Spleen (tissue), 11 donors: ENCODE measurements around the gene GJA9. TPM values are rescaled to one million over a fixed set of nuclear protein-coding genes. Genes with fewer than 3 reads are reported as not detected.

Source experiments
- DNase-seq: peaks from one replicate; pipeline ENCODE4 v3.0.0-alpha.2; 2020
- H3K27ac ChIP-seq, 8 donors: fragments of 200-600 bp; sonication (generic) in 7 of 8; 1 replicate in 4 of 8; 2 replicates in 4 of 8; pipeline versions ENCODE4 v1.5.0 to v1.8.0; 2016 to 2021; ENCODE audit warnings: inconsistent platforms in 4 of 8, mild to moderate bottlenecking in 4 of 8, moderate library complexity in 1 of 8
- H3K27me3 ChIP-seq, 7 donors: fragments of 200-600 bp; sonication (generic) in 6 of 7; replicated peaks in 1 of 7; 1 replicate in 4 of 7; 2 replicates in 3 of 7; pipeline versions ENCODE4 v1.5.0 to v1.8.0; 2016 to 2021; ENCODE audit warnings: inconsistent platforms in 3 of 7, mild to moderate bottlenecking in 1 of 7
- H3K36me3 ChIP-seq, 6 donors: fragments of 200-600 bp; sonication (generic) in 5 of 6; 1 replicate in 4 of 6; 2 replicates in 2 of 6; pipeline versions ENCODE4 v1.5.0 to v1.8.0; 2016 to 2021; ENCODE audit warnings: inconsistent platforms in 2 of 6
- H3K4me1 ChIP-seq, 6 donors: fragments of 200-600 bp; sonication (generic) in 5 of 6; 1 replicate in 3 of 6; 2 replicates in 3 of 6; pipeline versions ENCODE4 v1.5.0 to v1.8.0; 2016 to 2021; ENCODE audit warnings: inconsistent platforms in 3 of 6
- H3K4me3 ChIP-seq, 8 donors: fragments of 200-600 bp; sonication (generic) in 7 of 8; 1 replicate in 4 of 8; 2 replicates in 4 of 8; pipeline versions ENCODE4 v1.5.0 to v1.8.0; 2016 to 2021; ENCODE audit warnings: inconsistent platforms in 4 of 8, mild to moderate bottlenecking in 4 of 8, moderate library complexity in 2 of 8
- H3K9me3 ChIP-seq, 8 donors: fragments of 200-600 bp; sonication (generic) in 7 of 8; 1 replicate in 4 of 8; 2 replicates in 4 of 8; pipeline versions ENCODE4 v1.5.0 to v1.8.0; 2016 to 2021; ENCODE audit warnings: inconsistent platforms in 4 of 8
- CTCF ChIP-seq, 11 experiments: fragments of 200-600 bp in 7 of 11; fragments of 450-650 bp in 4 of 11; sonication (generic) in 4 of 11; IDR thresholded peaks in 8 of 11; conservative IDR thresholded peaks in 3 of 11; 1 replicate in 7 of 11; 2 replicates in 4 of 11; pipeline versions ENCODE4 v1.4.0 to v1.8.0; 2016 to 2021; ENCODE audit warnings: antibody characterized with exemption in 11 of 11, inconsistent platforms in 4 of 11, mild to moderate bottlenecking in 1 of 11
- POLR2A ChIP-seq, 3 donors: fragments of 450-650 bp; IDR thresholded peaks; one replicate each; pipeline ENCODE4 v1.5.1; 2017; ENCODE audit warnings: antibody characterized with exemption in 3 of 3, mild to moderate bottlenecking in 1 of 3
- POLR2AphosphoS5 ChIP-seq, 3 donors: sonication (generic); formaldehyde crosslinking; IDR thresholded peaks; one replicate each; pipeline ENCODE4 v1.5.1; 2017; ENCODE audit warnings: antibody characterized with exemption in 3 of 3
- WGBS, 5 donors: extraction: QIAGEN DNeasy Blood & Tissue Kit in 3 of 5; methylation state at CpG; one replicate each; pipeline versions ENCODE4 v1.1.5 to v1.1.7; 2013 to 2018; 5-methylcytosine and 5-hydroxymethylcytosine counted together
- intact Hi-C: fragments of 100-400 bp; cut with DNase I; formaldehyde crosslinking; loops from one replicate; pipeline ENCODE4 v1.15.0; 2023; ENCODE audit warnings: low total_unique reads
- polyA plus RNA-seq, 3 donors: library from polyadenylated mRNA; stranded (reverse); fragments of 200-250 nt; gene quantifications; one replicate each; pipeline ENCODE4 v1.2.1, GENCODE V29; 2013
- total RNA-seq, 7 donors: library from RNA; depleted of rRNA in 3 of 7; stranded (reverse); fragments of >200 nt in 3 of 7; fragmentation: NEBNext Ultra II Directional in 4 of 7; extraction: Animal tissue kit (Norgen Biotek cat#: 25700) in 4 of 7; gene quantifications; one replicate each; pipeline versions ENCODE4 v1.1.0 to v1.2.1, GENCODE V29; 2016 to 2021
- donor health status: healthy with polysubstance abuse.
- donor health status: DM: no; HTN: no; CAD: no; lungs with moderate emphysema.
- donor health status: DM: no; HTN: no; CAD: no.
- donor health status: Bipolar disorder and iron deficiency.
- donor health status: healthy.
- donor health status: DM: no; HTN: no; CAD: no.
- donor health status: DM: yes; HTN: yes; CAD: no.

GJA9 gene
- total and polyA plus RNA-seq, 10 donors: 0.06 TPM; not detected in 9

- 77 to 95% (median 90%) methylated on average over 8 of the region's 8 CpGs for WGBS, 5 donors
- no peaks in the 10 kb centered on the region for H3K9me3 ChIP-seq
- no peak overlapping the region for H3K4me3 ChIP-seq
- no peak overlapping the region for H3K27ac ChIP-seq
- H3K36me3 ChIP-seq: peaks cover 0 to 27% (median 8%) of the 10 kb centered on the region in 6 donors
- peaks cover 11 to 55% (median 32%) of the 10 kb centered on the region in 6 donors for H3K4me1 ChIP-seq
- no peaks in the 10 kb centered on the region for H3K27me3 ChIP-seq
- intact Hi-C loops: loop anchor here (10.0 kb wide), 1 partner anchor 124 kb away; the partner anchor contains the start of gene AKIRIN1
- no peak for DNase-seq
- TF ChIP-seq POLR2A (IDR thresholded peaks at IDR 0.05) (no peak), POLR2AphosphoS5 (IDR thresholded peaks at IDR 0.05) (no peak), CTCF (IDR thresholded peaks at IDR 0.05 in 8 of 11, conservative IDR thresholded peaks at IDR 0.05 in 3 of 11) (no peak)
These were observed 10.4 kb downstream of the GJA9 start for GRCh38 chr1:38870996-38871395.

GRCh38 chr1:38867208-38867607 is 14.2 kb downstream of the GJA9 start:
- TF ChIP-seq POLR2A (IDR thresholded peaks at IDR 0.05) (no peak), POLR2AphosphoS5 (IDR thresholded peaks at IDR 0.05) (no peak), CTCF (IDR thresholded peaks at IDR 0.05 in 8 of 11, conservative IDR thresholded peaks at IDR 0.05 in 3 of 11) (no peak)
- DNase-seq: no peak
- Histone ChIP-seq H3K4me3 (no peak overlapping the region), H3K4me1 (peaks cover 6 to 54% (median 24%) of the 10 kb centered on the region in 6 donors), H3K27me3 (no peaks in the 10 kb centered on the region), H3K27ac (peak overlapping the region in 1 of 8 donors; percentile 42), H3K9me3 (no peaks in the 10 kb centered on the region), H3K36me3 (peaks cover 0 to 57% (median 10%) of the 10 kb centered on the region in 6 donors)
- WGBS, 5 donors: 81 to 96% (median 91%) methylated on average over 8 of the region's 8 CpGs
- intact Hi-C loops: no loop called here

- intact Hi-C loops: no loop called here
- TF ChIP-seq POLR2AphosphoS5 (IDR thresholded peaks at IDR 0.05) (no peak), POLR2A (IDR thresholded peaks at IDR 0.05) (no peak), CTCF (IDR thresholded peaks at IDR 0.05 in 8 of 11, conservative IDR thresholded peaks at IDR 0.05 in 3 of 11) (no peak)
- WGBS, 5 donors: 86 to 93% (median 90%) methylated on average over 4 of the region's 4 CpGs
These were observed 16.2 kb downstream of the GJA9 start for GRCh38 chr1:38865112-38865715.

GRCh38 chr1:38860454-38860795 is 21.0 kb downstream of the GJA9 start:
- no peaks in the 10 kb centered on the region for H3K9me3 ChIP-seq
- peak overlapping the region in 6 of 8 donors; percentile 88 to 95 (median 91) for H3K27ac ChIP-seq
- intact Hi-C loops: no loop called here
- peaks cover 14 to 80% (median 49%) of the 10 kb centered on the region in 6 donors for H3K4me1 ChIP-seq
- peak overlapping the region; percentile 62 to 99 (median 97) for H3K4me3 ChIP-seq
- no peaks in the 10 kb centered on the region for H3K27me3 ChIP-seq
- H3K36me3 ChIP-seq: peaks cover 0 to 43% (median 14%) of the 10 kb centered on the region in 6 donors
- 11 to 23% (median 16%) methylated on average over 6 of the region's 6 CpGs for WGBS, 5 donors
- no peak for DNase-seq
- TF ChIP-seq CTCF (IDR thresholded peaks at IDR 0.05 in 8 of 11, conservative IDR thresholded peaks at IDR 0.05 in 3 of 11): no peak
- no peak for TF ChIP-seq POLR2AphosphoS5 (IDR thresholded peaks at IDR 0.05)
- TF ChIP-seq POLR2A (IDR thresholded peaks at IDR 0.05): no peak

More at GRCh38 chr1:38865112-38865715, 16.2 kb downstream of the GJA9 start:
- H3K4me3 ChIP-seq: no peak overlapping the region
- H3K27ac ChIP-seq: no peak overlapping the region
- no peak for DNase-seq
- peaks cover 0 to 57% (median 10%) of the 10 kb centered on the region in 6 donors for H3K36me3 ChIP-seq
- no peaks in the 10 kb centered on the region for H3K27me3 ChIP-seq
- no peaks in the 10 kb centered on the region for H3K9me3 ChIP-seq
- peaks cover 4 to 59% (median 33%) of the 10 kb centered on the region in 6 donors for H3K4me1 ChIP-seq
